ELR (cell line): ENCODE measurements around the gene PRR5L.
"Not testable (repeated sequence)": the region's sequence is repeated elsewhere in the genome, so short reads cannot be mapped to it uniquely, and the experiment has no call there.

ENCODE experiments used
- DNase-seq: peaks from one replicate; pipeline ENCODE4 v3.0.0-alpha.2; 2015; ENCODE audit warnings: low read depth

Gene PRR5L

GRCh38 chr11:36280531-36280930 is 15.6 kb upstream of the PRR5L start:
- no peak for DNase-seq

- DNase-seq = no peak
Observed at GRCh38 chr11:36281850-36282249, 14.2 kb upstream of the PRR5L start.

GRCh38 chr11:36282926-36283325 is 13.2 kb upstream of the PRR5L start:
- no peak for DNase-seq

- peak; percentile 18 for DNase-seq
Observed at GRCh38 chr11:36288442-36289225, 7.5 kb upstream of the PRR5L start.

- DNase-seq = peak; percentile 97
Observed at GRCh38 chr11:36289226-36289852, 6.7 kb upstream of the PRR5L start, which contains the start of gene COMMD9. Gene COMMD9 (minus strand): TSS chr11:36289424. CDS start chr11:36289412, 12 bp downstream.

GRCh38 chr11:36292311-36292722 is 3.8 kb upstream of the PRR5L start:
- DNase-seq = peak; percentile 69

- peak; percentile 46 for DNase-seq
Observed at GRCh38 chr11:36296884-36297543, 926 bp downstream of the PRR5L start.

- no peak for DNase-seq
Observed at GRCh38 chr11:36300650-36301049, 4.6 kb downstream of the PRR5L start.

- no peak for DNase-seq
Observed at GRCh38 chr11:36304351-36304750, 8.3 kb downstream of the PRR5L start.

GRCh38 chr11:36305047-36305446 is 9.0 kb downstream of the PRR5L start:
- no peak for DNase-seq

- DNase-seq = no peak
Observed at GRCh38 chr11:36306888-36307287, 10.8 kb downstream of the PRR5L start.

GRCh38 chr11:36308577-36308976 is 12.5 kb downstream of the PRR5L start:
- DNase-seq = peak; percentile 61

GRCh38 chr11:36309779-36310178 is 13.7 kb downstream of the PRR5L start:
- DNase-seq = no peak

- peak; percentile 73 for DNase-seq
Observed at GRCh38 chr11:36311926-36312595, 16.0 kb downstream of the PRR5L start.

- DNase-seq = peak; percentile 91
Observed at GRCh38 chr11:36312611-36313472, 16.8 kb downstream of the PRR5L start.

- DNase-seq = no peak
Observed at GRCh38 chr11:36313750-36314433, 17.8 kb downstream of the PRR5L start.

- no peak for DNase-seq
Observed at GRCh38 chr11:36314434-36314767, 18.3 kb downstream of the PRR5L start.

- no peak for DNase-seq
Observed at GRCh38 chr11:36316049-36316448, 20.0 kb downstream of the PRR5L start.

- DNase-seq = no peak
Observed at GRCh38 chr11:36317992-36318391, 21.9 kb downstream of the PRR5L start.

GRCh38 chr11:36324956-36325355 is 28.9 kb downstream of the PRR5L start:
- DNase-seq = not testable (repeated sequence)

- not testable (repeated sequence) for DNase-seq
Observed at GRCh38 chr11:36325403-36325802, 29.3 kb downstream of the PRR5L start.
